ENCODE results near the gene SST.

The SST gene

GRCh38 chr3:187669675-187670504 is at the start of gene SST:
TSS of gene SST (minus strand) at chr3:187670394. CDS start at chr3:187670291, 103 bp downstream.
- Histone ChIP-seq H3K4me3 (ENCODE audit: low read depth in 1 of 2, low read length in 2 of 2) (no peak within 1 kb of the TSS), H3K27me3 (ENCODE audit: low read depth, low read length) (peaks cover 7% of the 10 kb centered on the region)

GRCh38 chr3:187719628-187720336 is 49.6 kb upstream of the SST start:
- Histone ChIP-seq H3K27me3 (ENCODE audit: low read depth, low read length) (no peaks in the 10 kb centered on the region), H3K4me1 (ENCODE audit: control insufficient read depth in 1 of 2, insufficient read depth in 2 of 2, low read length in 2 of 2) (peaks cover 0 to 14% of the 10 kb centered on the region in 2 donors), H3K36me3 (ENCODE audit: control insufficient read depth in 1 of 2, insufficient read depth in 2 of 2, low read length in 2 of 2) (peaks cover 33 to 37% of the 10 kb centered on the region in 2 donors), H3K9me3 (ENCODE audit: control insufficient read depth in 1 of 2, low read length in 2 of 2) (no peaks in the 10 kb centered on the region), H3K27ac (ENCODE audit: low read length) (no peak overlapping the region), H3K4me3 (ENCODE audit: low read depth in 1 of 2, low read length in 2 of 2) (no peak overlapping the region)

More at GRCh38 chr3:187669675-187670504, at the start of gene SST:
- H3K27ac ChIP-seq (ENCODE audit: low read length), result no peak within 1 kb of the TSS
- H3K9me3 ChIP-seq (ENCODE audit: control insufficient read depth in 1 of 2, low read length in 2 of 2), result no peaks in the 10 kb centered on the region
- peaks cover 0 to 7% of the 10 kb centered on the region in 2 donors for H3K4me1 ChIP-seq (ENCODE audit: control insufficient read depth in 1 of 2, insufficient read depth in 2 of 2, low read length in 2 of 2)
- H3K36me3 ChIP-seq (ENCODE audit: control insufficient read depth in 1 of 2, insufficient read depth in 2 of 2, low read length in 2 of 2), result no peaks in the 10 kb centered on the region

- Histone ChIP-seq H3K36me3 (ENCODE audit: control insufficient read depth in 1 of 2, insufficient read depth in 2 of 2, low read length in 2 of 2) (peaks cover 23 to 28% of the 10 kb centered on the region in 2 donors), H3K4me1 (ENCODE audit: control insufficient read depth in 1 of 2, insufficient read depth in 2 of 2, low read length in 2 of 2) (peaks cover 0 to 14% of the 10 kb centered on the region in 2 donors), H3K27ac (ENCODE audit: low read length) (no peak overlapping the region), H3K4me3 (ENCODE audit: low read depth in 1 of 2, low read length in 2 of 2) (no peak overlapping the region), H3K27me3 (ENCODE audit: low read depth, low read length) (no peaks in the 10 kb centered on the region), H3K9me3 (ENCODE audit: control insufficient read depth in 1 of 2, low read length in 2 of 2) (no peaks in the 10 kb centered on the region)
Observed at GRCh38 chr3:187718802-187719201, 48.6 kb upstream of the SST start.

- Histone ChIP-seq H3K9me3 (ENCODE audit: control insufficient read depth in 1 of 2, low read length in 2 of 2) (no peaks in the 10 kb centered on the region), H3K27me3 (ENCODE audit: low read depth, low read length) (no peaks in the 10 kb centered on the region), H3K27ac (ENCODE audit: low read length) (no peak overlapping the region), H3K4me3 (ENCODE audit: low read depth in 1 of 2, low read length in 2 of 2) (no peak overlapping the region), H3K36me3 (ENCODE audit: control insufficient read depth in 1 of 2, insufficient read depth in 2 of 2, low read length in 2 of 2) (peaks cover 11 to 15% of the 10 kb centered on the region in 2 donors), H3K4me1 (ENCODE audit: control insufficient read depth in 1 of 2, insufficient read depth in 2 of 2, low read length in 2 of 2) (peaks cover 0 to 14% of the 10 kb centered on the region in 2 donors)
Observed at GRCh38 chr3:187717572-187717971, 47.4 kb upstream of the SST start.

GRCh38 chr3:187714404-187714979 is 44.3 kb upstream of the SST start:
- no peak overlapping the region for H3K27ac ChIP-seq (ENCODE audit: low read length)
- peaks cover 0 to 2% of the 10 kb centered on the region in 2 donors for H3K4me1 ChIP-seq (ENCODE audit: control insufficient read depth in 1 of 2, insufficient read depth in 2 of 2, low read length in 2 of 2)
- no peak overlapping the region for H3K4me3 ChIP-seq (ENCODE audit: low read depth in 1 of 2, low read length in 2 of 2)
- H3K27me3 ChIP-seq (ENCODE audit: low read depth, low read length), result no peaks in the 10 kb centered on the region
- no peaks in the 10 kb centered on the region for H3K9me3 ChIP-seq (ENCODE audit: control insufficient read depth in 1 of 2, low read length in 2 of 2)
- H3K36me3 ChIP-seq (ENCODE audit: control insufficient read depth in 1 of 2, insufficient read depth in 2 of 2, low read length in 2 of 2), result no peaks in the 10 kb centered on the region

GRCh38 chr3:187713504-187713903 is 43.3 kb upstream of the SST start:
- Histone ChIP-seq H3K27me3 (ENCODE audit: low read depth, low read length) (no peaks in the 10 kb centered on the region), H3K27ac (ENCODE audit: low read length) (no peak overlapping the region), H3K9me3 (ENCODE audit: control insufficient read depth in 1 of 2, low read length in 2 of 2) (no peaks in the 10 kb centered on the region), H3K4me3 (ENCODE audit: low read depth in 1 of 2, low read length in 2 of 2) (no peak overlapping the region), H3K4me1 (ENCODE audit: control insufficient read depth in 1 of 2, insufficient read depth in 2 of 2, low read length in 2 of 2) (no peaks in the 10 kb centered on the region), H3K36me3 (ENCODE audit: control insufficient read depth in 1 of 2, insufficient read depth in 2 of 2, low read length in 2 of 2) (no peaks in the 10 kb centered on the region)

GRCh38 chr3:187709155-187709554 is 39.0 kb upstream of the SST start:
- Histone ChIP-seq H3K36me3 (ENCODE audit: control insufficient read depth in 1 of 2, insufficient read depth in 2 of 2, low read length in 2 of 2) (no peaks in the 10 kb centered on the region), H3K9me3 (ENCODE audit: control insufficient read depth in 1 of 2, low read length in 2 of 2) (no peaks in the 10 kb centered on the region), H3K27ac (ENCODE audit: low read length) (no peak overlapping the region), H3K27me3 (ENCODE audit: low read depth, low read length) (no peaks in the 10 kb centered on the region), H3K4me3 (ENCODE audit: low read depth in 1 of 2, low read length in 2 of 2) (no peak overlapping the region), H3K4me1 (ENCODE audit: control insufficient read depth in 1 of 2, insufficient read depth in 2 of 2, low read length in 2 of 2) (no peaks in the 10 kb centered on the region)

GRCh38 chr3:187708696-187709095 is 38.5 kb upstream of the SST start:
- no peaks in the 10 kb centered on the region for H3K9me3 ChIP-seq (ENCODE audit: control insufficient read depth in 1 of 2, low read length in 2 of 2)
- H3K27me3 ChIP-seq (ENCODE audit: low read depth, low read length), result no peaks in the 10 kb centered on the region
- H3K36me3 ChIP-seq (ENCODE audit: control insufficient read depth in 1 of 2, insufficient read depth in 2 of 2, low read length in 2 of 2), result no peaks in the 10 kb centered on the region
- H3K4me1 ChIP-seq (ENCODE audit: control insufficient read depth in 1 of 2, insufficient read depth in 2 of 2, low read length in 2 of 2), result no peaks in the 10 kb centered on the region
- H3K4me3 ChIP-seq (ENCODE audit: low read depth in 1 of 2, low read length in 2 of 2), result no peak overlapping the region
- no peak overlapping the region for H3K27ac ChIP-seq (ENCODE audit: low read length)

- H3K36me3 ChIP-seq (ENCODE audit: control insufficient read depth in 1 of 2, insufficient read depth in 2 of 2, low read length in 2 of 2), result no peaks in the 10 kb centered on the region
- H3K9me3 ChIP-seq (ENCODE audit: control insufficient read depth in 1 of 2, low read length in 2 of 2), result no peaks in the 10 kb centered on the region
- H3K27me3 ChIP-seq (ENCODE audit: low read depth, low read length), result no peaks in the 10 kb centered on the region
- H3K4me3 ChIP-seq (ENCODE audit: low read depth in 1 of 2, low read length in 2 of 2), result no peak overlapping the region
- no peaks in the 10 kb centered on the region for H3K4me1 ChIP-seq (ENCODE audit: control insufficient read depth in 1 of 2, insufficient read depth in 2 of 2, low read length in 2 of 2)
- no peak overlapping the region for H3K27ac ChIP-seq (ENCODE audit: low read length)
Observed at GRCh38 chr3:187706971-187707370, 36.8 kb upstream of the SST start.

- Histone ChIP-seq H3K4me1 (ENCODE audit: control insufficient read depth in 1 of 2, insufficient read depth in 2 of 2, low read length in 2 of 2) (no peaks in the 10 kb centered on the region), H3K9me3 (ENCODE audit: control insufficient read depth in 1 of 2, low read length in 2 of 2) (no peaks in the 10 kb centered on the region), H3K4me3 (ENCODE audit: low read depth in 1 of 2, low read length in 2 of 2) (no peak overlapping the region), H3K27ac (ENCODE audit: low read length) (no peak overlapping the region), H3K36me3 (ENCODE audit: control insufficient read depth in 1 of 2, insufficient read depth in 2 of 2, low read length in 2 of 2) (no peaks in the 10 kb centered on the region), H3K27me3 (ENCODE audit: low read depth, low read length) (no peaks in the 10 kb centered on the region)
Observed at GRCh38 chr3:187705164-187705563, 35.0 kb upstream of the SST start.

- no peaks in the 10 kb centered on the region for H3K9me3 ChIP-seq (ENCODE audit: control insufficient read depth in 1 of 2, low read length in 2 of 2)
- H3K27ac ChIP-seq (ENCODE audit: low read length), result no peak within 1 kb of the TSS
- H3K4me1 ChIP-seq (ENCODE audit: control insufficient read depth in 1 of 2, insufficient read depth in 2 of 2, low read length in 2 of 2), result no peaks in the 10 kb centered on the region
- no peaks in the 10 kb centered on the region for H3K36me3 ChIP-seq (ENCODE audit: control insufficient read depth in 1 of 2, insufficient read depth in 2 of 2, low read length in 2 of 2)
- no peaks in the 10 kb centered on the region for H3K27me3 ChIP-seq (ENCODE audit: low read depth, low read length)
- H3K4me3 ChIP-seq (ENCODE audit: low read depth in 1 of 2, low read length in 2 of 2), result no peak within 1 kb of the TSS
Observed at GRCh38 chr3:187702507-187703033, 32.4 kb upstream of the SST start, which contains the start of gene RTP2. TSS of gene RTP2 (minus strand) at chr3:187702557. CDS start at chr3:187702128, 429 bp downstream.

Measured in muscle layer of duodenum (tissue), 2 donors.